ACHN (cell line): Measurements from ENCODE around the gene SMOC2.
"Not testable (repeated sequence)": the region's sequence is repeated elsewhere in the genome, so short reads cannot be mapped to it uniquely, and the experiment has no call there.

Experiments used
- DNase-seq: peaks from one replicate; pipeline ENCODE4 v3.0.0-alpha.2; 2015
- in situ Hi-C: cut with HindIII; loops from 2 replicates; pipeline ENCODE4 v1.10.0; 2017; ENCODE audit warnings: low sequenced_read_pairs, low pct_ligation_motif_present, low pct_unique_long_range_greater_than_20kb

The SMOC2 gene

DNA sequence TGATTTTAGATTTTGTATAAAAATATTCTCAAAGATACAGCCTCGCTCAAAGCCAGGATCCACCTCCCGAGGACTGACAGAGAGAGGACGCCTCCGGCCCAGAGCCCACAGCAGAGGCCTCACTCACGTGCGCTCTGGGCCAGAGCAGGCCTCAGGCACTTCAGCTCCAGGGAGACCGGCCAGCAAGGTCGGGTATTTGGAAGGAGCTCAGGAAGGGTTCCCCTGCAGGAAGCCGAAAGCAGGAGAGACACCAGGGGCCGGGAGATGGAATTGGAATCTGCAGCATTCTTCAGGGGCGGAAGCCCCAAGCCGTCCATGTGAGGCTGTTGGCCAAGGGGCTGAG lies 251.9 kb downstream of the SMOC2 start:
- in situ Hi-C loops, DNase-seq: not testable (repeated sequence)

DNA sequence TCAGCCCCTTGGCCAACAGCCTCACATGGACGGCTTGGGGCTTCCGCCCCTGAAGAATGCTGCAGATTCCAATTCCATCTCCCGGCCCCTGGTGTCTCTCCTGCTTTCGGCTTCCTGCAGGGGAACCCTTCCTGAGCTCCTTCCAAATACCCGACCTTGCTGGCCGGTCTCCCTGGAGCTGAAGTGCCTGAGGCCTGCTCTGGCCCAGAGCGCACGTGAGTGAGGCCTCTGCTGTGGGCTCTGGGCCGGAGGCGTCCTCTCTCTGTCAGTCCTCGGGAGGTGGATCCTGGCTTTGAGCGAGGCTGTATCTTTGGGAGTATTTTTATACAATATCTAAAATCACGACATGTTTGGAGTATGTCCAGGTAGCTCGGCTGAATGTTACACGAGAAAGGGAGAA lies 253.8 kb downstream of the SMOC2 start:
- in situ Hi-C loops, DNase-seq: not testable (repeated sequence)

DNA sequence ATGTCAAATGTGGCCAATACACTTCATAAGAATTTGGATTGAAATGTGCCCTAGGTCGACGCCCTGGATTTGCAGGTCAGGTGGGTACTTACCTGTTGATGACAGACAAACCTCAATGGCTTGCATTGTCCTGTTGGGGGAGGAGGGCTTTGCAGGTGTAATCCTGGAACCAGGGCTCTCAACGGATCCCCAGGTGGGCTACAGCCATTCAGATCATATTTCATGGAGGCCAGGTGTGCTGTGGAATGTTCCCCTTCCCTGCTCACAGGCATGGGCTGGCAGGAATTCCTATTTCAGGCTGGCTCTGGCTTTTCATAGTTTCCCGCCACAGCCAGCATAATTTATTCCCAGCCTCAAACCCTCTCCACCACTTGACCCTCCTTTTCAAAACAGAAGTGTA lies 254.7 kb downstream of the SMOC2 start:
- DNase-seq = no peak

DNA sequence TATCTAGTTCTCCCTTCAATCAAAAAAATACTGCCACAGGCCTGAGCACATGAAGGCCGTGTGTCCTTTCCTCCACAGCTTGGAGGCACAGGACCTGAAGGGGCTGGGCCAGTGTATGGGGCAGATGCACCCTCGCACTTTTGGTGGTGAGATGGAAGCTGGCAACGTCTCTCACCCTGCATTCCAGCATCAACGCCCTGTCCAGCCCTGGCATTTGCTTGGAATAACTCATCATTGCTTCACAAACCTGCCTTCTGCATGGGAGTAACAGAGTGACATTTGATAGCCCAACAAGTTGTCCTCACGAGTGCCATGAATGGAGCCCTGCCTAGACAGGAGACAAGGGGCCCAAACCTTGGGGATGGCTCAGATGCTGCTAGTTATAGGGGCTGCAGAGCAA lies 257.9 kb downstream of the SMOC2 start:
- in situ Hi-C loops = no loop called here

More for the DNA sequence above, 254.7 kb downstream of the SMOC2 start:
- in situ Hi-C loops = no loop called here

DNA sequence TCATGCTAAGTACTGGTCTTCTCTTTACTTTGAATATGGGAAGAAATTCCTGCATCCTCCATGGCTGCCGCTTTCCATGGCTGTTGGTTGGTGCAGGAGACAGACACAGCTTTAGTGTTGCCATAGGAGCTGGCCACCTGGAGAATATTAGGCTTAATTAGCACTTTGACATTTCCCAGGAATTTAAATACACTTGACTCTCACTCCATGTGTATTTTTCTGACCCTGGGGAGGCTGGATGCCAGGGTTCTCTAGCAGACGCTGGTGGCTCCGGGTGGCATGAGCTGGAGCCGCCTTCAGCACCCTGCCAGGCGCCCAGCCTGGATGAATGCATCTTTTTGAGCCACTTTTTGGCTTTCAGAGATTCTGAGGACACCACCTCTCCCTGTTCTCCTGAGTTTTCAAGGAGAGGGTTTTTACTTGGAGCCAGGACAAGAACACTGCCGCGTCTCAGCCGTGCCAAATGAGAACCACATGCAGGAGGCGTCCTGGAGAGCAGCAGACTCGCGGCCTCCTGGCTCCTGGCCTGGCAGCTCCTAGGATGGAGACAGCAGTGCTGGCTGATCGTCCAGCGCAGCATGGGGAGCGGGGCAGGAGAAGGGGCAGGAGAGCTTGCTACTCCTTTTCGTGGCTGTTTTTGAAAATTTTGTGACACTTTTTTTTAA lies 258.8 kb downstream of the SMOC2 start:
- in situ Hi-C loops = no loop called here
- no peak for DNase-seq

More for the DNA sequence above, 257.9 kb downstream of the SMOC2 start:
- DNase-seq = no peak

DNA sequence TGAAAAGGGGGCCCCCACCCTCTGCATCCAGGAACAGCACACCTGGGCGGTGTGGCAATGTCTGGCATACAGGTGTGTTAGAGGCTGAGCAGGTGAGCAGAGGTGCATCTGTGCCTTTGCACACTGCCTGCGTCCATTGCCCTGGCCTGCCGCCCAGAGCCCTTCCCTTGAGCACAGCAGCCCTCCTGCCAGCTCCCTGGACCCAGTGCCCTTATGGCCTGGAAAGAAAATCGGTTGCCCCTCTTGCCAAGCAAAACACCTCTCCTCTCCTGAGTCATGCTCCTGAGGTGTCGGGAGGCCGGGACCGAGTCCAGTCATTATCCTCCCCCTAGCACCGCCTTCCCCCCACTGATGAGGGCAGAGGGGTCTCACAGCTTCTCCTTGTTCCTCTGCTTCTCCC lies 259.9 kb downstream of the SMOC2 start:
- DNase-seq = no peak
- in situ Hi-C loops = no loop called here

DNA sequence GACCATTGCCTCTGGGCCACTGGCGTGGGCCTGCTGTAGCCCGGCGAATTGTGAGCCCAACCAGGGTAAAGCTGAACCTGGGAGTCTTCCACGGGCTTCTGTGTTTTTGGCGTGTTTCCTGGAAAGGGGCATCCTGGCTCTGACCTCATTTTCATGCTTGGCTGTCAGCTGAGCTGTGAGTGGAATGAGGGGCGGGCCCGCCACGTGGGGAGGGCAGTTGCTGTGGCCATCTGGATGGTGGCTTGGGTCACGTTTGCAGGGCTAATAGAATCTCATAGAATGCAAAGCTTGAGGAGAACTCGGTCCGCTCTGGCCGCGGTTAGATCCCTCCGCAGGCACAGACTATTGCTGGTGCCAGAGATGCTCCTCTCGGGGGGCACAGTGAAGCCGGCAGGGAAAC lies 263.0 kb downstream of the SMOC2 start:
- DNase-seq = no peak

DNA sequence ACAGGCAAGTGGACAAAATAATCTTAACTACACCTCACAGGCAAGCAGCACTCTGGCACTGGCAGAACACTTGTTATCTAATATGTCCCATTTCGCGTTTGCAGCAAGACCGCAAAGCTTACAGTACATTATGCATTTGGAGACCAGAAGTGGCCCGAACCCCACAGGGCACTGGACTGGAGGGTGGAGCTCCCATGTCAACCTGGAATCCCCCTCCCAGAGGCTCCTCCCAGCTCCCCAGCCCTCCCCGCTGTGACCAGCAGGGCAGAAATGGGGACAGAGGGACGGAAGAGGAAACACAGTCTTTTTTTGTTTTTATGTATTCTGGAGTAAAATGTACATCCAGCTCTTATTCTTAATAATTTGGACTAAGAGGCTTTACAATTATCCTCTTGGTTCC lies 263.7 kb downstream of the SMOC2 start:
- in situ Hi-C loops = no loop called here
- no peak for DNase-seq

More for the DNA sequence above, 263.0 kb downstream of the SMOC2 start:
- in situ Hi-C loops = no loop called here

DNA sequence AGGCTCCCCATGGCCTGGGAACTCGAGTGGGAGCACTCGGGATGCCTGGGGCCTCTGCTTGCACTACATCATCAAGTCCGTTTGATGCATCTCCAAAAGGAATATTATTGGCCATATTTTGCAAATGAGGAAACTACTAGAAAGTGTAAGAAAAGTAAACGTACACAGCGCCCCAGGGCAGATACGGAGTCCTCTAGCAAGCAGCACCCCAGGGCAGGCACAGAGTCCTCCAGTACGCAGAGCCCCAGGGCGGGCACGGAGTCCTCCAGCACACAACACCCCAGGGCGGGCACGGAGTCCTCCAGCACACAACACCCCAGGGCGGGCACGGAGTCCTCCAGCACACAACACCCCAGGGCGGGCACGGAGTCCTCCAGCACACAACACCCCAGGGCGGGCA lies 264.3 kb downstream of the SMOC2 start:
- in situ Hi-C loops, DNase-seq: not testable (repeated sequence)

DNA sequence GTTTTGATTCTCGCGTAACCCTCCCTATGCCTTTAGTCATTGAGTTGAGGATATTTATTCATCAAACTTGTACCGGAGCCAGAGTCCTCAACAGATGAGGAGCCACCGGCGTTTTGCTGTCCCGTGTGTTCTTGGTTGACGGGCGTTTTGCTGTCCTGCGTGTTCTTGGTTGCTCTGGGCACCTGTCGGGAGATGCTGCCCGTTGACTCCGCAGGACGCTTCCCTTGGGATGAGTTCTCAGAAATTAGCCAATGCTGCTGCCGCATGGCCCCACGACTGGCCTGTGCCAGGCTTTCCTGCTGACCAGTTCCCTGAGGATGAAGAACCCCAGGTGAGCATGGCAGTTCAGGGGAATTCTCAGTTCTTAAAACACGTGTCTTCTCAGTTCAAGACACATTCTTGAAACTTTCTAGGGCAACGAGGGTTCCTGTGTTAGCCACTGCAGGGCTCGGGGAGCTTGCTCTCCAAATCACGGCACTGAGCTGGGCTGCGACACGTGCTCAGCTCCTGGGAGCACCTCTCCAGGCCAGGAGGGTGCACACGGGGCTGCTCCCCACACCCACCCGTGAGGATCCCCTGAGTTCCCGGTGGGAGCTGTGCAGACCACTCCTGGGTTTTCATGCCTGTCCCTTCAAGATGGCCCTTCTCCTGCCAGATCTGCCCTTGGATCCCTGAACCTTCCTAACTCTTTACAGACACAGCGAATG lies 265.6 kb downstream of the SMOC2 start:
- no peak for DNase-seq
- in situ Hi-C loops = no loop called here

DNA sequence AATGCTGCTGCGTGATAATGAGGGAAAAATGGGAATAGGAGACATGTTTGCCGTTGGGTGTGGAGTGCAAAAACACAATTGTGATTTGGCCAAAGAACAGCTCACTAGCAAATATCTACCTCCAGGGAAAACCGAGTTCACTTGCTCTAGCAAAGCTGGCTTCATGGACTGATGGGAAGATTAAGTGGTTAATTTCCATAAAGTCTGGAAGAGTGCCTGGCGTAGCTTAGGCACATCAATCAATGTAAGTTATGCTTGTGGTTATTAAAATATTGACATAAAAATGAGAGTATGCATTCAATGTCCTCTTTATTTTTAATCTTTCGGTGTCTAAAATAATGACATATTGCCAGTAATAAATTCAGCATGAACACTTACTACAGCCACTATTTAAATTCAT lies 267.5 kb downstream of the SMOC2 start:
- in situ Hi-C loops = no loop called here
- DNase-seq = no peak

DNA sequence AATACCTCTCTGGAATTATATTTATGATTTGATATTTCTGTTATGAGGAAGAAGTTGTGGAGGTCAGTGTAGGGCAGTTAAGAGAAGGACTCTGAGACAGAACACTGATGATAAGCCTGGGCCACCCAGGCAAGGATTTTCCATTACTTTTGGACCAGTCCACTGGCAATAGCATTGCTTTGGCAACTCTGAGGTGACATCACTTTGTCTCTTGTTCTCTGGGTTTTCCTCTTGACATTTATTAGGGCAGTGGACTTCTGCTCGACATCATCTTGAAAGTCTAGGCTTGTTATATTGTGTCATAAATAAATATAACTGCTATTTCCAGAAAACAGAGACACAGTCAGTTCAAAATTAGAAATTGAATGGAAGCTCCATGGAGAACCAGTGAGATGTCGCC lies 268.0 kb downstream of the SMOC2 start:
- DNase-seq = no peak
- in situ Hi-C loops = no loop called here

DNA sequence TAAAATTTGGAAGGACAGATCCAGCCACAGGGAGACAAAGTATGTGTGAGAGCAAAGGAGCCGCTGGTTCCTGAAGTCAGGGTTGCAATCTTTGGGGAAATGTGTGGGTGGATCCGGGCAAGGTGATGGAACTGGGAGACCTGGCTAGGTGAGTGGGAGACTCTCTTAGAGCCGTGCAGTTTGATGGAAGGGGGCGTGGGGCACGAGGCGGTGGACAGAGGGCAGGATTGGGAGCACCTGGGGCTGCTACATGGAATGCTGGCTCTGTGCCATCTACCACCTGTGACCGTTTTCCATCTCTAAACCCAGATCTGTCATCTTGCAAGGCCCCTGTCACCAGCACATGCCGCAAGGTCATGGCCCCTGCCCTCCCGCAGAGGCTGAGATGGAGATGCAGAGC lies 268.4 kb downstream of the SMOC2 start:
- DNase-seq = no peak
- in situ Hi-C loops = no loop called here

DNA sequence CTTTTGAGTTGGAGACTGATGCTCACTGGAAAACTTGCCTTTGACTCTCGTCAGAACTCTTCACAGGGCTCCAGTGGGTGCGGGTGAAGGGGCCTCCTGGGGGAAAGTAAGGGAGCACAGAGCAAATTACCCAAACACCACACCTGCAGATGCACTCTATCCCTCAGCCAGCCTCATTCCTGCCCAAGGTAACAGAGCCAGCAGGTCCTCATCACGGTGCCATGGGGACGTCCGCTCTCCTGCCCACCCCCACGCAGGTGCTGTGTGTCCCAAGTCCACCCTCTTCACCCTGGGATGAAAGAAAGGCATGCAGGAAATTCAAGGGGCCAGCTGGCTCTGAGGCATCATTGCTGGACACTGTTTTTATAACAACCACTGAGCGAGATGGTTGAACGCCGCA lies 269.0 kb downstream of the SMOC2 start:
- DNase-seq = no peak
- in situ Hi-C loops = no loop called here

DNA sequence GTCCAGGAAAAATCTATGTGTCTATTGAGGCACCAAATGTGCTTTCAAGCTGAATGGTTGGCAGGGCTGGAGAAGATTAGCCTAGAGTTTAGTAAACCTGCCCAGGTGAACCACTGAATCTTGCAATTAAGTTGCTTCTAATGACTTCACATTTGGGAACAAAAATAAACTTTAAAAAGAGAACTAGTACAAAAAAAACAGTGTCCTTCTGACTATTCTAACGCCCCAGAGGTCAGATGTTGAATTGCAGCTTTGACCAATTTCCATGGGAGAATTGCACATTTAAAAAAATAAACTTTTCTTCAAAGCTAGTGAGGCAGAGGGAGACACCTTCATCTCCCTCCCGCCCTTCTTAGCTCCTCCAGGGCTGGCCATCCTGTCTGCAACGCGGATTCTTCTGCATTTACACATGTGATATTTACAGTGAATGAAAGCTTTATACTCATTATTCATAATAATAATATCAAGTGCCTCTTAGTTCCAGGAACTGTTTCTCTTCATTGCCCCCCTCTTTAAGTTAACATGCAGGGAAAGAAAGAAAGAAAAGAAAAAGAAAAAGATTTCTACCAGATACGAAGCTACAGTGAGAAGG lies 270.2 kb downstream of the SMOC2 start:
- in situ Hi-C loops = no loop called here
- DNase-seq = peak; percentile 6

DNA sequence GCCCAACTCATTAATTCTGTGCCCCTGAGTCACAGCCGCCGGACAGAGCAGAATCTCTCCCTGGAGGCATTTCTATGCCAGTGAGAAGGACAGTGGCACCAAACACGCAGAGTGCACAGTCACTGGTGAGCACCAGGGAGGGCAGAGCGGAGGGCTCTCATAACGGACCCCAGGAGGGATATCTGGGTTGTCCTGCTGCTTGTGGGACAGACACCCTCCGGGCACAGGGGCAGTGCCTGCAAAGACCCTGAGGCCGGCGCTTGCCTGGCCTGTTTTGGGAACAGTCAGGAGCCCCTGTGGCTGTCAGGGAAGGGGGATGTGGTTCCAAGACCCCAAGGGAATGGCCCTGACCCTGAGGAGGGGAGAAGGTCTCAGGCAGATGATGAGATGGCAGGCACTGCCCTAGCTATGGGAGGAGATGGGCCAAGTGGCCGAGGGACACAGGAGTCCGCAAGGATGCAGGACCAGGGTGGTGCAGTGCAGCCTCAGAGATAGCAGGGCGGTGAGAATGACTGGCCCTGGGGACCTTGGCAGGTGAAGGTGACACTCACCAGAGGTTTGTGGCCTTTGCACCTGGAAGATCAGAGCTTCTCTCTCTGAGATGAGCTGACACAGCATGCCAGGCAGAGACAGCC lies 270.8 kb downstream of the SMOC2 start:
- DNase-seq = no peak
- in situ Hi-C loops = no loop called here

DNA sequence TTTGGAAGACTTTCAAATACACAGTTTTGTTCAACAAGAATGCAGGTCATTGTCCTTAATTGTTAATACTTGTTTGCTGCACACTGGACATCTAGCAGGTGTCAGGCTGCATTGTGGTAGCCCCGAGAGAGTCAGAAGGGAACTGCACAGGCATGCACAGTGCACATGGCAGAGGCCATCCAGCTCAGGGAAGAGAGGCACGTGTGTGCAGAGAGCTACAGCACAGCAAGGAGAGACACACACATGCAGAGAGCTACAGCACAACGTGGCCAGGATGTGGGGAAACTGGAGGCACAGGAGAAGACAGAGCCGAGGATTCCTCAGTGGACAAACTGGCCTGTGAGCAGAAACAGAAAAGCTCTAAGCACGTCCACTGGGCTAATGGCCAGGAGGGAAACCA lies 272.0 kb downstream of the SMOC2 start:
- no peak for DNase-seq
- in situ Hi-C loops = no loop called here

DNA sequence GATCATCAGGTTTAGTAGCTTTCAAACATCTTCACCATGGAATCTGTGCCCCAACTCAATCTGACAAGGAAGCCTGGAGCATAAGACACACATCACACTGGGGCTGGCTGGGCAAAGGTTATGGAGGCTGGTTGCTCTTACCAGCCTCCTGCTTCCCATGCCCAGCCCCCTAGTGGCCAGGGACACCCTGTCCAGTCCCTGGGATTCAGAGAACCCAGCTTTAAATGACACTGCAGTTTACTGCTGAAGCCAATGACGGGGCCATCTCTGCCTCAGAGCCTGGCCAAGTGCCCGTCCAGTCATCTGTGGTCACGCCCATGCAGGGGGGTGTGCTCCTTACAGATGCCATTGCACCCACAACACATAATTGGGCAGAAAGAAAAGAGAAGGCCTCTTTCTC lies 272.9 kb downstream of the SMOC2 start:
- peak; percentile 28 for DNase-seq
- in situ Hi-C loops = no loop called here

DNA sequence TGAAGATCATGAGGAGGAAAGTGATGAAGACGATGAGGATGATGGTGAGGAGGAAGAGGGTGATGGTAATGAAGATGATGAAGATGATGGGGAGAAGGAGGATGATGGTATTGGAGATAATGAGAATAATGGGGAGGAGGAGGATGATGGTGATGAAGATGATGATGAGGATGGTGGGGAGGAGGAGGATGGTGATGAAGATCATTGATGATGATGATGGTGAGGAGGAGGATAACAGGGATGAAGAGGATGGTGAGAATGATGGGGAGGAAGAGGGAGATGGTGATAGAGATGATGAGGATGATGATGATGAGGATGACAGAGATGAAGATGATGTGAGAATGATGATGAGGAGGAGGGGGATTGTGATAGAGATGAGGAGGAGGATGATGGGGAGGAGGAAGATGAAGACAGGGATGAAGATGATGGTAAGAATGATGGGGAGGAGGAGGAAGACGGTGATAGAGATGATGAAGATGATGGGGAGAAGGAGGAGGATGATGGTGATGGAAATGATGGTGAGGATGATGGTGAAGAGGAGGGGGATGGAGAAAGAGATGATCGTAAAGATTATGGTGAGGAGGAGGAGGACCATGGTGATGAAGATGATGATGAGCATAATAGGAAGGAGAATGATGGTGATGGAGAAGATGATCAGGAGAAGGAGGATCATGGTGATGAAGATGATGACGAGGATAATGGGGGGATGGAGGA lies 273.7 kb downstream of the SMOC2 start:
- DNase-seq = no peak
- in situ Hi-C loops = no loop called here
